H1 (cell line): Measurements from ENCODE around the gene TSEN34. TPM values are rescaled to one million over a fixed set of nuclear protein-coding genes. Genes with fewer than 3 reads are reported as not detected.
"Not testable (repeated sequence)": the region's sequence is repeated elsewhere in the genome, so short reads cannot be mapped to it uniquely, and the experiment has no call there.

Experiments used
- CTCF ChIA-PET: fragments of 300-600 bp; sonication (Branson Sonifier 250); formaldehyde crosslinking; loops from one replicate; lab custom pipeline; 2021; ENCODE audit not compliant: partially characterized antibody; lab: Charles Lee
- POLR2A ChIA-PET: fragments of 300-600 bp; sonication (Branson Sonifier 250); formaldehyde crosslinking; loops from one replicate; lab custom pipeline; 2021; ENCODE audit warnings: inconsistent platforms; ENCODE audit not compliant: partially characterized antibody; lab: Charles Lee
- DNase-seq, 2 experiments: peaks; one replicate each; pipeline versions ENCODE4 v3.0.0 to v3.0.0-alpha.2; 2010 to 2022; ENCODE audit warnings: low spot score in 2 of 2, low read depth in 1 of 2, mixed read lengths in 1 of 2
- FAIRE-seq: peaks from 2 replicates; lab custom pipeline; 2011; peaks lifted over from hg19 to GRCh38; lab: Jason Lieb, UNC
- H2AFZ ChIP-seq: 2 replicates; pipeline ENCODE4 v1.8.1; 2012; ENCODE audit warnings: low read length, inconsistent platforms
- H2AK5ac ChIP-seq: 2 replicates; pipeline ENCODE4 v1.6.1; 2013; ENCODE audit warnings: low read depth, low read length
- H2BK120ac ChIP-seq: replicated peaks from 2 replicates; pipeline ENCODE3; 2013; ENCODE audit warnings: low read depth, low read length, inconsistent platforms
- H2BK12ac ChIP-seq: 2 replicates; pipeline ENCODE4 v1.6.1; 2013; ENCODE audit warnings: low read depth, low read length
- H2BK15ac ChIP-seq: 2 replicates; pipeline ENCODE4 v1.6.1; 2013; ENCODE audit warnings: low read length
- H2BK20ac ChIP-seq: 2 replicates; pipeline ENCODE4 v1.6.1; 2013; ENCODE audit warnings: low read length
- H2BK5ac ChIP-seq: 2 replicates; pipeline ENCODE4 v1.6.1; 2013; ENCODE audit warnings: low read depth, low read length
- H3K14ac ChIP-seq: 2 replicates; pipeline ENCODE4 v1.6.1; 2013; ENCODE audit warnings: inconsistent platforms; ENCODE audit not compliant: insufficient read length
- H3K18ac ChIP-seq: 2 replicates; pipeline ENCODE4 v1.6.1; 2013; ENCODE audit warnings: low read length; ENCODE audit errors: extremely low read depth
- H3K23ac ChIP-seq: 2 replicates; pipeline ENCODE4 v1.6.1; 2013; ENCODE audit warnings: inconsistent platforms; ENCODE audit not compliant: insufficient read length
- H3K23me2 ChIP-seq: 2 replicates; pipeline ENCODE4 v1.6.1; 2013; ENCODE audit warnings: low read depth, low read length
- H3K27ac ChIP-seq: 2 replicates; pipeline ENCODE4 v1.6.1; 2011; ENCODE audit warnings: low read depth, low read length, inconsistent platforms
- H3K27me3 ChIP-seq, 4 experiments: replicated peaks in 1 of 4; 1 replicate in 1 of 4; 2 replicates in 3 of 4; pipeline versions ENCODE4 v1.6.1 to v1.8.1; 2011 to 2013; ENCODE audit warnings: low read length in 3 of 4, mild to moderate bottlenecking in 3 of 4, inconsistent platforms in 2 of 4, mixed read lengths in 2 of 4, moderate library complexity in 1 of 4; ENCODE audit not compliant: control insufficient read depth in 3 of 4, insufficient read depth in 3 of 4; ENCODE audit errors: extremely low read depth in 1 of 4
- H3K36me3 ChIP-seq, 4 experiments: 2 replicates each; pipeline versions ENCODE4 v1.6.1 to v1.8.1; 2011 to 2013; ENCODE audit warnings: mild to moderate bottlenecking in 4 of 4, low read length in 3 of 4, moderate library complexity in 2 of 4, control low read depth in 1 of 4, inconsistent platforms in 1 of 4; ENCODE audit not compliant: insufficient read depth in 4 of 4, control insufficient read depth in 2 of 4
- H3K4ac ChIP-seq: replicated peaks from 2 replicates; pipeline ENCODE3; 2013; ENCODE audit warnings: low read length, low read depth, mixed read lengths, inconsistent platforms; ENCODE audit not compliant: insufficient read length
- H3K4me1 ChIP-seq, 4 experiments: replicated peaks in 1 of 4; 1 replicate in 1 of 4; 2 replicates in 3 of 4; pipeline versions ENCODE4 v1.6.1 to v1.8.1; 2011 to 2013; ENCODE audit warnings: low read length in 3 of 4, inconsistent platforms in 2 of 4, mixed read lengths in 1 of 4; ENCODE audit not compliant: insufficient read depth in 4 of 4, control insufficient read depth in 3 of 4
- H3K4me2 ChIP-seq, 2 experiments: 2 replicates each; pipeline versions ENCODE4 v1.6.1 to v1.8.1; 2011 to 2013; ENCODE audit warnings: low read depth in 2 of 2, low read length in 2 of 2, control low read depth in 1 of 2, inconsistent platforms in 1 of 2, mild to moderate bottlenecking in 1 of 2; ENCODE audit not compliant: insufficient read depth in 1 of 2
- H3K4me3 ChIP-seq, 4 experiments: fragments of 200-600, 300-600 bp in 1 of 4; sonication (generic), shearing (Covaris generic), sonication (Bioruptor Twin) in 1 of 4; 2 replicates each; pipeline versions ENCODE4 v1.5.1 to v1.8.1; 2011 to 2016; ENCODE audit warnings: low read length in 4 of 4, low read depth in 3 of 4, control low read depth in 2 of 4, inconsistent platforms in 2 of 4, mild to moderate bottlenecking in 2 of 4, mixed read lengths in 1 of 4, moderate library complexity in 1 of 4; ENCODE audit not compliant: insufficient read depth in 2 of 4; ENCODE audit errors: extremely low read depth in 1 of 4
- H3K56ac ChIP-seq: replicated peaks from 2 replicates; pipeline ENCODE3; 2013; ENCODE audit warnings: low read depth, mild to moderate bottlenecking, mixed read lengths, low read length, inconsistent platforms; ENCODE audit not compliant: insufficient read length
- H3K79me1 ChIP-seq: 2 replicates; pipeline ENCODE4 v1.6.1; 2013; ENCODE audit warnings: low read depth, low read length, control low read depth
- H3K79me2 ChIP-seq, 2 experiments: 2 replicates each; pipeline versions ENCODE4 v1.6.1 to v1.8.1; 2012 to 2013; ENCODE audit warnings: low read length in 2 of 2, mild to moderate bottlenecking in 2 of 2, inconsistent platforms in 1 of 2; ENCODE audit not compliant: insufficient read depth in 2 of 2, control insufficient read depth in 1 of 2
- H3K9ac ChIP-seq, 4 experiments: replicated peaks in 1 of 4; 1 replicate in 1 of 4; 2 replicates in 3 of 4; pipeline versions ENCODE4 v1.6.1 to v1.8.1; 2011 to 2013; ENCODE audit warnings: low read depth in 3 of 4, low read length in 3 of 4, control low read depth in 2 of 4, mild to moderate bottlenecking in 2 of 4, moderate library complexity in 2 of 4, inconsistent platforms in 1 of 4; ENCODE audit errors: extremely low read depth in 1 of 4
- H3K9me3 ChIP-seq, 2 experiments: 2 replicates each; pipeline versions ENCODE4 v1.6.1 to v1.8.1; 2012 to 2013; ENCODE audit warnings: mild to moderate bottlenecking in 2 of 2, moderate library complexity in 2 of 2, control low read depth in 1 of 2, inconsistent platforms in 1 of 2, low read depth in 1 of 2, low read length in 1 of 2, mixed read lengths in 1 of 2; ENCODE audit not compliant: insufficient read depth in 2 of 2
- H4K20me1 ChIP-seq, 2 experiments: replicated peaks in 1 of 2; 2 replicates each; pipeline versions ENCODE3 to v1.8.1; 2011 to 2013; ENCODE audit warnings: inconsistent platforms in 2 of 2, low read length in 2 of 2, mild to moderate bottlenecking in 1 of 2; ENCODE audit not compliant: insufficient read depth in 2 of 2, control insufficient read depth in 1 of 2
- H4K5ac ChIP-seq: 2 replicates; pipeline ENCODE4 v1.6.1; 2013; ENCODE audit warnings: low read length, low read depth, mixed read lengths, inconsistent platforms; ENCODE audit not compliant: insufficient read length
- H4K8ac ChIP-seq: 2 replicates; pipeline ENCODE4 v1.8.0; 2013; ENCODE audit warnings: mild to moderate bottlenecking, moderate library complexity, low read length, inconsistent platforms; ENCODE audit not compliant: insufficient read depth; ENCODE audit errors: extremely low read depth
- H4K91ac ChIP-seq: replicated peaks from 2 replicates; pipeline ENCODE3; 2013; ENCODE audit warnings: low read length, mixed read lengths, inconsistent platforms; ENCODE audit not compliant: insufficient read length
- WGBS, 2 experiments: shearing (Covaris generic) in 1 of 2; methylation state at CpG; one replicate each; pipeline versions ENCODE4 v1.1.6 to v1.1.7; 2013 to 2015; ENCODE audit warnings: low lambda C conversion rate in 2 of 2, mixed read lengths in 2 of 2, inconsistent platforms in 1 of 2, low coverage in 1 of 2, missing lambda C conversion rate in 1 of 2; ENCODE audit not compliant: insufficient replicate concordance in 2 of 2, insufficient coverage in 1 of 2, insufficient read length in 1 of 2; ENCODE audit errors: extremely low coverage in 1 of 2, missing lambda C conversion rate in 1 of 2; 5-methylcytosine and 5-hydroxymethylcytosine counted together
- polyA plus RNA-seq, 7 experiments: library from polyadenylated mRNA; depleted of rRNA in 3 of 7; stranded (reverse) in 5 of 7; unstranded in 2 of 7; fragments of >200 nt in 5 of 7; fragments of 200-250 nt in 2 of 7; gene quantifications; 1 replicate in 5 of 7; 2 replicates in 1 of 7; 4 replicates in 1 of 7; pipeline versions ENCODE4 v1.2.1 to v1.2.3, GENCODE V29; 2011 to 2013; ENCODE audit warnings: missing spikeins in 2 of 7, mixed read lengths in 2 of 7
- total RNA-seq: library from RNA; stranded (reverse); fragmentation: NEBNext Ultra II Directional; extraction: Animal tissue kit (Norgen Biotek cat#: 25700); gene quantifications from 2 replicates; pipeline ENCODE4 v1.2.1, GENCODE V29; 2021

The TSEN34 gene
- total and polyA plus RNA-seq, 2 of the 8 experiments (the other 6 are each of a cell fraction or from before 2014, with no cell fraction given) = 22.5 to 52.3 TPM

DNA sequence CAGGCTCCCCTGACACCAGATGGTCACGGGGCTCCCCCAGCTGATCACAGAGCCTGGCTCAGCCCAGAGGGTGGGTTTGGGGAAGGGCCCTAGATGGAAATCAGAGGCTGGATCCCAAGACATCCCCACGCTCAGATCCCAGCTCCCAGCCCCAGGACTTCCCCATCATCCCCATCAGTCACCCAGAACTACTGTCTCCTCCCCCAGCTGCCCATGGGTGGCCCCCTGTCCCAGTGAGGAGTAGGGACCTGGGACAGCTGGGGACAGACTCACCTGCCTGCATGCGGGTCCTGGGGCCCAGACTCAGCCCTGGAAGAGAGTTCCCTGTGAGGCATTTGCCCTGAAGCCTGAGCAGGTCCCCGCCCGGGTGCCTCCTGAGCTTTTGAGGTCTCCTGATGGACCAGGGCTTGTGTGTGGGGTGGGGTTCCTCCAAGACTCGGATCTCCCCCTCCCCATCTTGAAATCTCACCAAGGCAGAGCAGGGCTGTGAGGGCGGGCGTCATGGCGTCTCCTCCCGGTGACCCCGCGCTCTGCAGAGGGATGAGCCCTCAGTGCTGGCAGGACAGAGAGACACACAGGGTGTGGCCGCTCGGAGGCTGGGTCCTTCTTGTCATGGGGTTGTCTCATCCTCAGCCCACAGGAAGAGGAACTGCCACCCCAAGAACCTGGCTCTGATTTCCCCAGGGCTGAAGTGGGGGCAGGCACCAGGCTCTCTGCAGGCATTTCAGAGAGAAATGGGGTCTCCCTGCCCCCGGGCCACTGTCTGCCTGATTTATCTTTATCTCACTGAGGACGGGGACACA lies 31.6 kb downstream of the TSEN34 start, which contains the start of gene LILRB3:
Gene LILRB3 (minus strand): TSS at position 534 of the 803 bp plus-strand sequence. CDS start 31 bp downstream, at position 503.
- POLR2A ChIA-PET = interaction anchor here (0.8 to 5.4 kb wide), 7 partner anchors 9 to 24 kb away, joined by 3 to 33 read pairs (median 4); partner anchors contain the start of gene RPS9

More for the DNA sequence above, 31.6 kb downstream of the TSEN34 start, which contains the start of gene LILRB3:
- not testable (repeated sequence) for H3K23me2 ChIP-seq, H2AFZ ChIP-seq, H3K27me3 ChIP-seq, H3K27ac ChIP-seq, H3K79me1 ChIP-seq, H2BK12ac ChIP-seq, H3K4me1 ChIP-seq, H4K5ac ChIP-seq, H2AK5ac ChIP-seq, H4K91ac ChIP-seq, DNase-seq, H3K9me3 ChIP-seq, H3K79me2 ChIP-seq, H3K18ac ChIP-seq, H2BK5ac ChIP-seq, H2BK120ac ChIP-seq, H3K14ac ChIP-seq, FAIRE-seq, H2BK15ac ChIP-seq, H3K23ac ChIP-seq, H4K8ac ChIP-seq, H3K56ac ChIP-seq, H4K20me1 ChIP-seq, H3K4ac ChIP-seq, H3K4me3 ChIP-seq, H3K4me2 ChIP-seq, H3K9ac ChIP-seq, H3K36me3 ChIP-seq, H2BK20ac ChIP-seq
- CTCF ChIA-PET = interaction anchor here (1.2 to 1.9 kb wide), 3 partner anchors 9 to 168 kb away, joined by 3 to 6 read pairs (median 5); no protein-coding TSS in a partner anchor
- WGBS, 2 experiments = 86% methylated on average over 12 of the region's 16 CpGs; no CpG with 5 or more reads in 1 of the 2 experiments
